Testis (tissue), 2 donors: Measurements from ENCODE around the gene FBLN5.

Source experiments
- CTCF ChIP-seq, 3 experiments: fragments of 450-650 bp in 2 of 3; fragments of 200-600 bp in 1 of 3; sonication (generic) in 1 of 3; IDR thresholded peaks; one replicate each; pipeline ENCODE4 v1.5.1; 2016 to 2019; ENCODE audit warnings: antibody characterized with exemption in 3 of 3, mild to moderate bottlenecking in 2 of 3, moderate library complexity in 1 of 3
- POLR2A ChIP-seq: fragments of 450-650 bp; IDR thresholded peaks from one replicate; pipeline ENCODE4 v1.6.1; 2017; ENCODE audit warnings: antibody characterized with exemption, mild to moderate bottlenecking, moderate library complexity

- TF ChIP-seq CTCF (IDR thresholded peaks at IDR 0.05) (no peak), POLR2A (no peak)
Measured at GRCh38 chr14:91872517-91873470, 74.7 kb downstream of the FBLN5 start.
